GM12892 (cell line): ENCODE measurements around the gene CCDC172. TPM values are rescaled to one million over a fixed set of nuclear protein-coding genes. Genes with fewer than 3 reads are reported as not detected.

Experiments used
- DNase-seq: peaks from one replicate; pipeline ENCODE4 v3.0.0; 2011; ENCODE audit not compliant: insufficient read length
- FAIRE-seq: peaks from 2 replicates; lab custom pipeline; 2011; peaks lifted over from hg19 to GRCh38; lab: Jason Lieb, UNC
- POLR2A ChIP-seq: IDR thresholded peaks from 2 replicates; pipeline ENCODE4 v1.6.1; 2011; ENCODE audit warnings: low read depth, low read length, control low read depth
- POLR2AphosphoS5 ChIP-seq: IDR thresholded peaks from 2 replicates; pipeline ENCODE4 v1.6.1; 2011; ENCODE audit warnings: low read depth, low read length, control low read depth
- TAF1 ChIP-seq: IDR thresholded peaks from 2 replicates; pipeline ENCODE4 v1.6.1; 2011; ENCODE audit warnings: low read depth, mild to moderate bottlenecking, control low read depth, low read length, borderline replicate concordance
- polyA plus RNA-seq: library from polyadenylated mRNA; unstranded; fragments of >200 nt; gene quantifications from one replicate; pipeline ENCODE4 v1.2.1, GENCODE V29; 2012; ENCODE audit warnings: missing spikeins, inconsistent platforms; ENCODE audit not compliant: missing spikeins

Gene CCDC172
- not detected for polyA plus RNA-seq

- TF ChIP-seq POLR2AphosphoS5: no peak
- no peak for TF ChIP-seq POLR2A
- TF ChIP-seq TAF1: no peak
- FAIRE-seq (no peak), DNase-seq (no peak)
Observed at GRCh38 chr10:116324227-116324950, at the start of gene CCDC172. Gene CCDC172, plus strand, starts transcription at chr10:116324448. Its CDS starts 564 bp downstream, at chr10:116325012.

GRCh38 chr10:116276981-116277380 lies 47.3 kb upstream of the CCDC172 start:
- no peak for TF ChIP-seq POLR2A
- TF ChIP-seq POLR2AphosphoS5: no peak
- no peak for TF ChIP-seq TAF1
- FAIRE-seq (no peak), DNase-seq (no peak)

GRCh38 chr10:116278846-116279245 lies 45.4 kb upstream of the CCDC172 start:
- TF ChIP-seq POLR2AphosphoS5 (no peak), POLR2A (no peak), TAF1 (no peak)
- DNase-seq: no peak
- no peak for FAIRE-seq

- DNase-seq (no peak), FAIRE-seq (no peak)
- TF ChIP-seq POLR2AphosphoS5 (no peak), TAF1 (no peak), POLR2A (no peak)
Observed at GRCh38 chr10:116281775-116282174, 42.5 kb upstream of the CCDC172 start.

- no peak for TF ChIP-seq POLR2AphosphoS5
- TF ChIP-seq TAF1: no peak
- TF ChIP-seq POLR2A: no peak
- DNase-seq: no peak
- FAIRE-seq: no peak
Observed at GRCh38 chr10:116286626-116287200, 37.5 kb upstream of the CCDC172 start.

- DNase-seq: no peak
- FAIRE-seq: no peak
- no peak for TF ChIP-seq POLR2AphosphoS5
- TF ChIP-seq POLR2A: no peak
- TF ChIP-seq TAF1: no peak
Observed at GRCh38 chr10:116287906-116288501, 36.2 kb upstream of the CCDC172 start.

- TF ChIP-seq POLR2A: no peak
- TF ChIP-seq TAF1: no peak
- TF ChIP-seq POLR2AphosphoS5: no peak
- DNase-seq (no peak), FAIRE-seq (no peak)
Observed at GRCh38 chr10:116289652-116290051, 34.6 kb upstream of the CCDC172 start.

- DNase-seq (no peak), FAIRE-seq (no peak)
- TF ChIP-seq POLR2AphosphoS5: no peak
- TF ChIP-seq TAF1: no peak
- no peak for TF ChIP-seq POLR2A
Observed at GRCh38 chr10:116292493-116292892, 31.8 kb upstream of the CCDC172 start.

- TF ChIP-seq POLR2A: no peak
- no peak for TF ChIP-seq TAF1
- TF ChIP-seq POLR2AphosphoS5: no peak
- DNase-seq (no peak), FAIRE-seq (no peak)
Observed at GRCh38 chr10:116296291-116296721, 27.9 kb upstream of the CCDC172 start.

GRCh38 chr10:116298586-116298985 lies 25.7 kb upstream of the CCDC172 start:
- DNase-seq: no peak
- no peak for FAIRE-seq
- TF ChIP-seq POLR2A: no peak
- TF ChIP-seq TAF1: no peak
- TF ChIP-seq POLR2AphosphoS5: no peak

GRCh38 chr10:116300542-116300941 lies 23.7 kb upstream of the CCDC172 start:
- TF ChIP-seq POLR2A (no peak), TAF1 (no peak), POLR2AphosphoS5 (no peak)
- DNase-seq (no peak), FAIRE-seq (no peak)

GRCh38 chr10:116304923-116305322 lies 19.3 kb upstream of the CCDC172 start:
- FAIRE-seq: no peak
- DNase-seq: no peak
- TF ChIP-seq POLR2A (no peak), TAF1 (no peak), POLR2AphosphoS5 (no peak)

- FAIRE-seq: no peak
Observed at GRCh38 chr10:116306847-116307246, 17.4 kb upstream of the CCDC172 start.

More at GRCh38 chr10:116306847-116307246, 17.4 kb upstream of the CCDC172 start:
- no peak for DNase-seq
- TF ChIP-seq TAF1 (no peak), POLR2AphosphoS5 (no peak), POLR2A (no peak)
